HepG2 (cell line): ENCODE results near the gene CASZ1. TPM values are rescaled to one million over a fixed set of nuclear protein-coding genes. Genes with fewer than 3 reads are reported as not detected.

Source experiments
- ATAC-seq: fragments of 200-7000 bp; cut with Tn5 transposase; 3 replicates; pipeline ENCODE4 v1.9.1; 2020; ENCODE audit warnings: mild to moderate bottlenecking, moderate library complexity
- BruUV-seq: library from RNA; stranded (reverse); fragments of 400-500 nt; replicated peaks from 2 replicates; lab custom pipeline; 2021; lab: Mats Ljungman, UMichigan
- CTCF ChIA-PET: fragments of 300-600 bp; formaldehyde crosslinking; extraction: SDS; loops from one replicate; lab custom pipeline; 2021; ENCODE audit warnings: low total read pairs, inconsistent platforms, low intra/inter-chr PET ratio; lab: Yijun Ruan, JAX
- POLR2A ChIA-PET: fragments of 350-600 bp; sonication (Branson Sonifier 250); formaldehyde crosslinking; loops from one replicate; lab custom pipeline; 2020; ENCODE audit warnings: antibody characterized with exemption, inconsistent platforms; lab: Yijun Ruan, JAX
- DNase-seq: peaks from one replicate; pipeline ENCODE4 v3.0.0-alpha.2; 2015; ENCODE audit warnings: low spot score
- FAIRE-seq: peaks from 3 replicates; lab custom pipeline; 2011; peaks lifted over from hg19 to GRCh38; lab: Jason Lieb, UNC
- H2AFZ ChIP-seq: one replicate; pipeline ENCODE4 v1.6.1; 2011; ENCODE audit warnings: low read length, inconsistent platforms
- H3K27ac ChIP-seq: fragments of 300-600 bp; 3 replicates; pipeline ENCODE4 v1.8.0; 2011; ENCODE audit warnings: mixed run types, mild to moderate bottlenecking, mixed read lengths, low read length, inconsistent platforms; ENCODE audit not compliant: insufficient read depth; ENCODE audit errors: extremely low read length
- H3K27me3 ChIP-seq, 2 experiments: fragments of 200-600 bp in 1 of 2; 2 replicates in 1 of 2; 3 replicates in 1 of 2; pipeline versions ENCODE4 v1.6.0 to v1.8.0; 2011; ENCODE audit warnings: low read length in 2 of 2, mild to moderate bottlenecking in 2 of 2, moderate library complexity in 2 of 2, inconsistent platforms in 1 of 2; ENCODE audit not compliant: insufficient read depth in 2 of 2, control insufficient read depth in 1 of 2
- H3K36me3 ChIP-seq, 2 experiments: fragments of 200-600 bp in 1 of 2; replicated peaks in 1 of 2; 2 replicates in 1 of 2; 3 replicates in 1 of 2; pipeline versions ENCODE4 v1.5.1 to v1.8.0; 2011; ENCODE audit warnings: low read length in 2 of 2, inconsistent platforms in 1 of 2; ENCODE audit not compliant: insufficient read depth in 2 of 2, control insufficient read depth in 1 of 2
- H3K4me1 ChIP-seq: 2 replicates; pipeline ENCODE4 v1.5.1; 2012; ENCODE audit warnings: low read length, inconsistent platforms; ENCODE audit not compliant: insufficient read depth
- H3K4me2 ChIP-seq: 2 replicates; pipeline ENCODE4 v1.6.0; 2011; ENCODE audit warnings: low read depth, low read length, inconsistent platforms
- H3K4me3 ChIP-seq, 3 experiments: fragments of 200-600 bp in 1 of 3; sonication (generic), shearing (Covaris generic) in 1 of 3; replicated peaks in 1 of 3; 2 replicates each; pipeline ENCODE4 v1.5.1; 2011 to 2016; ENCODE audit warnings: low read length in 3 of 3, inconsistent platforms in 2 of 3, low read depth in 2 of 3, mild to moderate bottlenecking in 2 of 3, control low read depth in 1 of 3, mixed read lengths in 1 of 3; ENCODE audit not compliant: insufficient read depth in 1 of 3
- H3K79me2 ChIP-seq: one replicate; pipeline ENCODE4 v1.6.1; 2011; ENCODE audit warnings: low read length, inconsistent platforms; ENCODE audit not compliant: insufficient read depth
- H3K9ac ChIP-seq: 2 replicates; pipeline ENCODE4 v1.6.0; 2011; ENCODE audit warnings: mild to moderate bottlenecking, low read depth, low read length, inconsistent platforms; ENCODE audit not compliant: insufficient read depth
- H3K9me3 ChIP-seq: 2 replicates; pipeline ENCODE4 v1.5.1; 2012; ENCODE audit warnings: mild to moderate bottlenecking, low read length
- H4K20me1 ChIP-seq: 2 replicates; pipeline ENCODE4 v1.6.0; 2011; ENCODE audit warnings: inconsistent platforms, mild to moderate bottlenecking, low read length, moderate library complexity; ENCODE audit not compliant: insufficient read depth
- SSRP1 ChIP-seq: IDR thresholded peaks from 2 replicates; pipeline ENCODE4 v1.6.1; 2016; ENCODE audit warnings: control low read depth
- ZBTB7B ChIP-seq: sonication (generic); formaldehyde crosslinking; IDR thresholded peaks from 2 replicates; pipeline ENCODE4 v1.4.0; 2020; ENCODE audit warnings: missing genetic modification reagents
- ZNF776 ChIP-seq: sonication (generic); formaldehyde crosslinking; IDR thresholded peaks from 2 replicates; pipeline ENCODE4 v1.4.0; 2020; ENCODE audit warnings: mild to moderate bottlenecking, missing genetic modification reagents
- WGBS: methylation state at CpG from one replicate; pipeline ENCODE4 v1.1.6; 2017; ENCODE audit warnings: low lambda C conversion rate; 5-methylcytosine and 5-hydroxymethylcytosine counted together
- in situ Hi-C: cut with HindIII; loops from 2 replicates; pipeline ENCODE4 v1.10.0; 2017; ENCODE audit warnings: low pct_unique_long_range_greater_than_20kb; ENCODE audit not compliant: extremely low pct_ligation_motif_present
- intact Hi-C: fragments of 100-400 bp; cut with micrococcal nuclease; formaldehyde crosslinking; loops from one replicate; pipeline ENCODE4 v1.10.0; 2022; ENCODE audit not compliant: unreplicated experiment
- polyA plus RNA-seq, 8 experiments: library from polyadenylated mRNA; depleted of rRNA in 3 of 8; stranded (reverse) in 7 of 8; unstranded in 1 of 8; fragments of >200 nt; fragmentation: Illumina TruSeq in 4 of 8; extraction: Trizol in 4 of 8; gene quantifications; 2 replicates each; pipeline versions ENCODE4 v1.2.1 to v1.2.3, GENCODE V29; 2011 to 2016; ENCODE audit warnings: low read depth in 4 of 8, missing spikeins in 1 of 8, mixed read lengths in 1 of 8; ENCODE audit not compliant: insufficient read depth in 1 of 8
- total RNA-seq, 5 experiments: library from RNA; depleted of rRNA; stranded (reverse); fragments of >200 nt; fragmentation: Illumina TruSeq; extraction: Trizol; gene quantifications; 2 replicates each; pipeline ENCODE4 v1.2.3, GENCODE V29; 2016; ENCODE audit warnings: low read depth in 1 of 5
- TF ChIP-seq, protein P1 (sequence below): sonication (generic); formaldehyde crosslinking; IDR thresholded peaks from 2 replicates; pipeline ENCODE4 v1.5.0; 2020; ENCODE audit warnings: mild to moderate bottlenecking, missing genetic modification reagents, borderline replicate concordance
- TF ChIP-seq, protein P2 (sequence below): sonication (generic); formaldehyde crosslinking; IDR thresholded peaks from 2 replicates; pipeline ENCODE4 v1.4.0; 2020; ENCODE audit warnings: mild to moderate bottlenecking, low read depth, missing genetic modification reagents

Gene CASZ1
- total and polyA plus RNA-seq, 2 of the 13 experiments (the other 11 are each of a cell fraction or from before 2014, with no cell fraction given) = 1.9 to 3.7 TPM

DNA sequence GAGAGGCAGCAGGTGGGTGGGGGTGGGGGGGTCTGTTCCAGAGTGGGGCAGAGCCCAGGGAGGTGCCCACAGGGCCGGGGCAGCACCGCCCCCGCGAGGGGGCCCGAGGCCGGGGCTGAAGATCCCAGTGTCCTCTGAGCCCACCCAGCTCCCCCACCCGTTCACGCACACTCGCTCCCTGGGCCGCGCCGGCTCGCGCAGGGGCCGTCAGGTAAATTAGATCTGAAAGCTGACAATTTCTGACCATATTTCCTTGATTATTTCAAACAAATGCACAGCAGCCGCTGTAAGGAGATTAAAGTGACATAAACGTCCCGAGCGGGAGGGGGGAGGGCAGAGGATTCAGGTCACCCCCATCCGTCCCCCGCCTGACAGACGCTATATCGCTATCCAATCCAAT is 118.0 kb downstream of the CASZ1 start:
- 90% methylated on average over 23 of the region's 23 CpGs for WGBS

GRCh38 chr1:10677491-10678391 is 118.7 kb downstream of the CASZ1 start:
- Histone ChIP-seq H2AFZ (no peak overlapping the region), H3K79me2 (no peaks in the 10 kb centered on the region), H3K9ac (peak overlapping the region; percentile 65), H3K9me3 (no peaks in the 10 kb centered on the region), H3K4me2 (peak overlapping the region; percentile 81), H3K4me1 (peaks cover 68% of the 10 kb centered on the region), H3K27me3 (no peaks in the 10 kb centered on the region), H3K27ac (peak overlapping the region; percentile 62), H3K4me3 (peak overlapping the region; percentile 29 to 67 (median 44); a peak in 5 of 6 replicates), H4K20me1 (no peaks in the 10 kb centered on the region), H3K36me3 (no peaks in the 10 kb centered on the region)
- BruUV-seq = TSS peak; percentile 56
- peak; percentile 21 for ATAC-seq
- ChIA-PET CTCF (no interaction called here), POLR2A (interaction anchor here (0.9 to 2.4 kb wide), 3 partner anchors 8 to 10 kb away, joined by 3 to 26 read pairs (median 3); no protein-coding TSS in a partner anchor)
- in situ Hi-C loops (loop anchor here (5.0 kb wide), 1 partner anchor 120 kb away; the partner anchor contains the start of gene CASZ1), intact Hi-C loops (loop anchor here (5.0 kb wide), 1 partner anchor 120 kb away; the partner anchor contains the start of gene CASZ1)
- FAIRE-seq = peak; percentile 56
- WGBS = 64% methylated on average over 14 of the region's 27 CpGs
- peak; percentile 66 for DNase-seq
- TF ChIP-seq, protein P1, sequence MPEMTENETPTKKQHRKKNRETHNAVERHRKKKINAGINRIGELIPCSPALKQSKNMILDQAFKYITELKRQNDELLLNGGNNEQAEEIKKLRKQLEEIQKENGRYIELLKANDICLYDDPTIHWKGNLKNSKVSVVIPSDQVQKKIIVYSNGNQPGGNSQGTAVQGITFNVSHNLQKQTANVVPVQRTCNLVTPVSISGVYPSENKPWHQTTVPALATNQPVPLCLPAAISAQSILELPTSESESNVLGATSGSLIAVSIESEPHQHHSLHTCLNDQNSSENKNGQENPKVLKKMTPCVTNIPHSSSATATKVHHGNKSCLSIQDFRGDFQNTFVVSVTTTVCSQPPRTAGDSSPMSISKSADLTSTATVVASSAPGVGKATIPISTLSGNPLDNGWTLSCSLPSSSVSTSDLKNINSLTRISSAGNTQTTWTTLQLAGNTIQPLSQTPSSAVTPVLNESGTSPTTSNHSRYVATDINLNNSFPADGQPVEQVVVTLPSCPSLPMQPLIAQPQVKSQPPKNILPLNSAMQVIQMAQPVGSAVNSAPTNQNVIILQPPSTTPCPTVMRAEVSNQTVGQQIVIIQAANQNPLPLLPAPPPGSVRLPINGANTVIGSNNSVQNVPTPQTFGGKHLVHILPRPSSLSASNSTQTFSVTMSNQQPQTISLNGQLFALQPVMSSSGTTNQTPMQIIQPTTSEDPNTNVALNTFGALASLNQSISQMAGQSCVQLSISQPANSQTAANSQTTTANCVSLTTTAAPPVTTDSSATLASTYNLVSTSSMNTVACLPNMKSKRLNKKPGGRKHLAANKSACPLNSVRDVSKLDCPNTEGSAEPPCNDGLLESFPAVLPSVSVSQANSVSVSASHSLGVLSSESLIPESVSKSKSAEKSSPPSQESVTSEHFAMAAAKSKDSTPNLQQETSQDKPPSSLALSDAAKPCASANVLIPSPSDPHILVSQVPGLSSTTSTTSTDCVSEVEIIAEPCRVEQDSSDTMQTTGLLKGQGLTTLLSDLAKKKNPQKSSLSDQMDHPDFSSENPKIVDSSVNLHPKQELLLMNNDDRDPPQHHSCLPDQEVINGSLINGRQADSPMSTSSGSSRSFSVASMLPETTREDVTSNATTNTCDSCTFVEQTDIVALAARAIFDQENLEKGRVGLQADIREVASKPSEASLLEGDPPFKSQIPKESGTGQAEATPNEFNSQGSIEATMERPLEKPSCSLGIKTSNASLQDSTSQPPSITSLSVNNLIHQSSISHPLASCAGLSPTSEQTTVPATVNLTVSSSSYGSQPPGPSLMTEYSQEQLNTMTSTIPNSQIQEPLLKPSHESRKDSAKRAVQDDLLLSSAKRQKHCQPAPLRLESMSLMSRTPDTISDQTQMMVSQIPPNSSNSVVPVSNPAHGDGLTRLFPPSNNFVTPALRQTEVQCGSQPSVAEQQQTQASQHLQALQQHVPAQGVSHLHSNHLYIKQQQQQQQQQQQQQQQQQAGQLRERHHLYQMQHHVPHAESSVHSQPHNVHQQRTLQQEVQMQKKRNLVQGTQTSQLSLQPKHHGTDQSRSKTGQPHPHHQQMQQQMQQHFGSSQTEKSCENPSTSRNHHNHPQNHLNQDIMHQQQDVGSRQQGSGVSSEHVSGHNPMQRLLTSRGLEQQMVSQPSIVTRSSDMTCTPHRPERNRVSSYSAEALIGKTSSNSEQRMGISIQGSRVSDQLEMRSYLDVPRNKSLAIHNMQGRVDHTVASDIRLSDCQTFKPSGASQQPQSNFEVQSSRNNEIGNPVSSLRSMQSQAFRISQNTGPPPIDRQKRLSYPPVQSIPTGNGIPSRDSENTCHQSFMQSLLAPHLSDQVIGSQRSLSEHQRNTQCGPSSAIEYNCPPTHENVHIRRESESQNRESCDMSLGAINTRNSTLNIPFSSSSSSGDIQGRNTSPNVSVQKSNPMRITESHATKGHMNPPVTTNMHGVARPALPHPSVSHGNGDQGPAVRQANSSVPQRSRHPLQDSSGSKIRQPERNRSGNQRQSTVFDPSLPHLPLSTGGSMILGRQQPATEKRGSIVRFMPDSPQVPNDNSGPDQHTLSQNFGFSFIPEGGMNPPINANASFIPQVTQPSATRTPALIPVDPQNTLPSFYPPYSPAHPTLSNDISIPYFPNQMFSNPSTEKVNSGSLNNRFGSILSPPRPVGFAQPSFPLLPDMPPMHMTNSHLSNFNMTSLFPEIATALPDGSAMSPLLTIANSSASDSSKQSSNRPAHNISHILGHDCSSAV = no peak
- peak; percentile 58; the same call in 1 of the 2 replicates for TF ChIP-seq ZBTB7B (CRISPR knock-in tag)
- TF ChIP-seq, protein P2, sequence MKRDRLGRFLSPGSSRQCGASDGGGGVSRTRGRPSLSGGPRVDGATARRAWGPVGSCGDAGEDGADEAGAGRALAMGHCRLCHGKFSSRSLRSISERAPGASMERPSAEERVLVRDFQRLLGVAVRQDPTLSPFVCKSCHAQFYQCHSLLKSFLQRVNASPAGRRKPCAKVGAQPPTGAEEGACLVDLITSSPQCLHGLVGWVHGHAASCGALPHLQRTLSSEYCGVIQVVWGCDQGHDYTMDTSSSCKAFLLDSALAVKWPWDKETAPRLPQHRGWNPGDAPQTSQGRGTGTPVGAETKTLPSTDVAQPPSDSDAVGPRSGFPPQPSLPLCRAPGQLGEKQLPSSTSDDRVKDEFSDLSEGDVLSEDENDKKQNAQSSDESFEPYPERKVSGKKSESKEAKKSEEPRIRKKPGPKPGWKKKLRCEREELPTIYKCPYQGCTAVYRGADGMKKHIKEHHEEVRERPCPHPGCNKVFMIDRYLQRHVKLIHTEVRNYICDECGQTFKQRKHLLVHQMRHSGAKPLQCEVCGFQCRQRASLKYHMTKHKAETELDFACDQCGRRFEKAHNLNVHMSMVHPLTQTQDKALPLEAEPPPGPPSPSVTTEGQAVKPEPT (CRISPR knock-in tag) = no peak
- no peak for TF ChIP-seq SSRP1

More for the DNA sequence above, 118.0 kb downstream of the CASZ1 start:
- Histone ChIP-seq H4K20me1 (no peaks in the 10 kb centered on the region), H3K9me3 (no peaks in the 10 kb centered on the region), H3K4me3 (no peak overlapping the region; a peak in 1 of 6 replicates), H3K36me3 (no peaks in the 10 kb centered on the region), H2AFZ (no peak overlapping the region), H3K4me2 (peak overlapping the region; percentile 81; the same call in 1 of the 2 replicates), H3K9ac (peak overlapping the region; percentile 65; the same call in 1 of the 2 replicates), H3K27ac (no peak overlapping the region), H3K27me3 (no peaks in the 10 kb centered on the region), H3K4me1 (peaks cover 75% of the 10 kb centered on the region), H3K79me2 (no peaks in the 10 kb centered on the region)
- in situ Hi-C loops (loop anchor here (5.0 kb wide), 1 partner anchor 119 kb away; the partner anchor contains the start of gene CASZ1), intact Hi-C loops (loop anchor here (5.0 kb wide), 1 partner anchor 119 kb away; the partner anchor contains the start of gene CASZ1)
- CTCF ChIA-PET = no interaction called here
- no TSS peak for BruUV-seq
- POLR2A ChIA-PET = interaction anchor here (0.9 to 1.5 kb wide), 2 partner anchors 9 to 11 kb away, joined by 3 read pairs; no protein-coding TSS in a partner anchor
- no peak for DNase-seq
- TF ChIP-seq ZNF776 (CRISPR knock-in tag) = no peak
- no peak for FAIRE-seq
- no peak for ATAC-seq
